HUES48 (cell line): Measurements from ENCODE around the gene ROCK2.

Source experiments
- H3K27ac ChIP-seq: one replicate; pipeline ENCODE4 v1.7.0; 2013; ENCODE audit warnings: low read depth, low read length, inconsistent platforms
- H3K27me3 ChIP-seq: 2 replicates; pipeline ENCODE4 v1.6.1; 2013; ENCODE audit warnings: mild to moderate bottlenecking, low read length; ENCODE audit not compliant: control insufficient read depth, insufficient read depth
- H3K36me3 ChIP-seq: 2 replicates; pipeline ENCODE4 v1.6.1; 2013; ENCODE audit warnings: low read length; ENCODE audit not compliant: control insufficient read depth, insufficient read depth
- H3K4me1 ChIP-seq: 2 replicates; pipeline ENCODE4 v1.6.1; 2013; ENCODE audit warnings: mild to moderate bottlenecking, low read length; ENCODE audit not compliant: control insufficient read depth, insufficient read depth
- H3K4me3 ChIP-seq: 2 replicates; pipeline ENCODE4 v1.5.1; 2013; ENCODE audit warnings: mild to moderate bottlenecking, low read depth, low read length
- H3K9ac ChIP-seq: 2 replicates; pipeline ENCODE4 v1.6.1; 2013; ENCODE audit warnings: mild to moderate bottlenecking, low read depth, low read length, moderate library complexity
- H3K9me3 ChIP-seq: 2 replicates; pipeline ENCODE4 v1.6.1; 2013; ENCODE audit warnings: low read length; ENCODE audit not compliant: control insufficient read depth, insufficient read depth

The ROCK2 gene

GRCh38 chr2:11379558-11379957, 35.1 kb upstream of the ROCK2 start:
- no peaks in the 10 kb centered on the region for H3K36me3 ChIP-seq
- no peak overlapping the region for H3K4me3 ChIP-seq
- H3K27ac ChIP-seq: no peak overlapping the region
- peaks cover 4% of the 10 kb centered on the region; the same call in 1 of the 2 replicates for H3K4me1 ChIP-seq
- H3K9ac ChIP-seq: no peak overlapping the region
- H3K27me3 ChIP-seq: no peaks in the 10 kb centered on the region
- H3K9me3 ChIP-seq: no peaks in the 10 kb centered on the region

- Histone ChIP-seq H3K36me3 (no peaks in the 10 kb centered on the region), H3K27ac (no peak overlapping the region), H3K9ac (no peak overlapping the region), H3K4me3 (no peak overlapping the region), H3K9me3 (no peaks in the 10 kb centered on the region), H3K4me1 (peaks cover 8% of the 10 kb centered on the region; the same call in 1 of the 2 replicates), H3K27me3 (no peaks in the 10 kb centered on the region)
These were observed 33.6 kb upstream of the ROCK2 start for GRCh38 chr2:11377928-11378545.

GRCh38 chr2:11376071-11376470, 31.6 kb upstream of the ROCK2 start:
- Histone ChIP-seq H3K9me3 (no peaks in the 10 kb centered on the region), H3K9ac (no peak overlapping the region), H3K27me3 (no peaks in the 10 kb centered on the region), H3K27ac (no peak overlapping the region), H3K36me3 (no peaks in the 10 kb centered on the region), H3K4me1 (peaks cover 8% of the 10 kb centered on the region; the same call in 1 of the 2 replicates), H3K4me3 (no peak overlapping the region)

- Histone ChIP-seq H3K4me3 (no peak overlapping the region), H3K9ac (no peak overlapping the region), H3K27me3 (no peaks in the 10 kb centered on the region), H3K36me3 (no peaks in the 10 kb centered on the region), H3K27ac (no peak overlapping the region), H3K9me3 (no peaks in the 10 kb centered on the region), H3K4me1 (peaks cover 8% of the 10 kb centered on the region; the same call in 1 of the 2 replicates)
These were observed 31.2 kb upstream of the ROCK2 start for GRCh38 chr2:11375689-11376027.

- Histone ChIP-seq H3K4me3 (no peak overlapping the region), H3K9me3 (no peaks in the 10 kb centered on the region), H3K9ac (no peak overlapping the region), H3K27ac (peak overlapping the region; percentile 24), H3K4me1 (peaks cover 8% of the 10 kb centered on the region; the same call in 1 of the 2 replicates), H3K36me3 (no peaks in the 10 kb centered on the region), H3K27me3 (no peaks in the 10 kb centered on the region)
These were observed 30.7 kb upstream of the ROCK2 start for GRCh38 chr2:11375025-11375688.

GRCh38 chr2:11373096-11373495, 28.7 kb upstream of the ROCK2 start:
- Histone ChIP-seq H3K4me1 (peaks cover 8% of the 10 kb centered on the region; the same call in 1 of the 2 replicates), H3K27me3 (no peaks in the 10 kb centered on the region), H3K4me3 (no peak overlapping the region), H3K27ac (no peak overlapping the region), H3K9me3 (no peaks in the 10 kb centered on the region), H3K36me3 (no peaks in the 10 kb centered on the region), H3K9ac (no peak overlapping the region)

- Histone ChIP-seq H3K4me1 (peaks cover 8% of the 10 kb centered on the region; the same call in 1 of the 2 replicates), H3K27ac (no peak overlapping the region), H3K36me3 (no peaks in the 10 kb centered on the region), H3K9ac (no peak overlapping the region), H3K27me3 (no peaks in the 10 kb centered on the region), H3K4me3 (no peak overlapping the region), H3K9me3 (no peaks in the 10 kb centered on the region)
These were observed 26.9 kb upstream of the ROCK2 start for GRCh38 chr2:11371092-11371937.

- peaks cover 10% of the 10 kb centered on the region; the same call in 1 of the 2 replicates for H3K4me1 ChIP-seq
- H3K9me3 ChIP-seq: no peaks in the 10 kb centered on the region
- H3K27ac ChIP-seq: no peak overlapping the region
These were observed 26.1 kb upstream of the ROCK2 start for GRCh38 chr2:11370377-11371091.

GRCh38 chr2:11368059-11368572, 23.7 kb upstream of the ROCK2 start:
- Histone ChIP-seq H3K36me3 (no peaks in the 10 kb centered on the region), H3K9ac (no peak overlapping the region), H3K27ac (no peak overlapping the region), H3K4me1 (0 out of 2 replicates have a peak, but pooled peaks cover 5% of the 10 kb centered on the region), H3K4me3 (no peak overlapping the region), H3K9me3 (no peaks in the 10 kb centered on the region), H3K27me3 (no peaks in the 10 kb centered on the region)

More at GRCh38 chr2:11370377-11371091, 26.1 kb upstream of the ROCK2 start:
- H3K4me3 ChIP-seq: no peak overlapping the region
- H3K36me3 ChIP-seq: no peaks in the 10 kb centered on the region
- H3K27me3 ChIP-seq: no peaks in the 10 kb centered on the region
- no peak overlapping the region for H3K9ac ChIP-seq

GRCh38 chr2:11367170-11367730, 22.8 kb upstream of the ROCK2 start:
- H3K27ac ChIP-seq: no peak overlapping the region
- 0 out of 2 replicates have a peak, but pooled peaks cover 5% of the 10 kb centered on the region for H3K4me1 ChIP-seq
- no peaks in the 10 kb centered on the region for H3K36me3 ChIP-seq
- H3K4me3 ChIP-seq: no peak overlapping the region
- no peaks in the 10 kb centered on the region for H3K9me3 ChIP-seq
- no peak overlapping the region for H3K9ac ChIP-seq
- H3K27me3 ChIP-seq: no peaks in the 10 kb centered on the region
